GM21423 (cell line): ENCODE measurements around the gene UPK1B.
A peak's percentile ranks its signal among the peaks of the same experiment; 100 is the strongest.
"Not testable (repeated sequence)": the region's sequence is repeated elsewhere in the genome, so short reads cannot be mapped to it uniquely, and the experiment has no call there.

Source experiments
- ATAC-seq: cut with Tn5 transposase; IDR thresholded peaks from one replicate; pipeline ENCODE4 v1.9.1; 2021; ENCODE audit warnings: mild to moderate bottlenecking, moderate library complexity; ENCODE audit not compliant: unreplicated experiment

Gene UPK1B

GRCh38 chr3:119221779-119222320 lies 48.5 kb downstream of the UPK1B start:
- ATAC-seq, result no peak

- no peak for ATAC-seq
Observed at GRCh38 chr3:119222391-119222790, 49.0 kb downstream of the UPK1B start.

GRCh38 chr3:119223511-119223910 lies 50.1 kb downstream of the UPK1B start:
- ATAC-seq, result no peak

- ATAC-seq, result no peak
Observed at GRCh38 chr3:119225121-119225520, 51.7 kb downstream of the UPK1B start.

- no peak for ATAC-seq
Observed at GRCh38 chr3:119227070-119227850, 53.9 kb downstream of the UPK1B start.

- no peak for ATAC-seq
Observed at GRCh38 chr3:119228373-119229145, 55.2 kb downstream of the UPK1B start.

- no peak for ATAC-seq
Observed at GRCh38 chr3:119229190-119229589, 55.8 kb downstream of the UPK1B start.

GRCh38 chr3:119230071-119230470 lies 56.7 kb downstream of the UPK1B start:
- ATAC-seq, result no peak

- no peak for ATAC-seq
Observed at GRCh38 chr3:119230745-119231144, 57.3 kb downstream of the UPK1B start.

- ATAC-seq, result no peak
Observed at GRCh38 chr3:119234610-119235009, 61.2 kb downstream of the UPK1B start.

GRCh38 chr3:119235151-119235550 lies 61.8 kb downstream of the UPK1B start:
- ATAC-seq, result no peak

GRCh38 chr3:119236756-119237155 lies 63.4 kb downstream of the UPK1B start:
- ATAC-seq, result no peak

GRCh38 chr3:119237299-119237698 lies 63.9 kb downstream of the UPK1B start:
- no peak for ATAC-seq

GRCh38 chr3:119238363-119238762 lies 65.0 kb downstream of the UPK1B start:
- no peak for ATAC-seq

GRCh38 chr3:119239206-119239820 lies 65.9 kb downstream of the UPK1B start:
- no peak for ATAC-seq

GRCh38 chr3:119240101-119240590 lies 66.7 kb downstream of the UPK1B start:
- peak; percentile 13 for ATAC-seq

- ATAC-seq, result peak; percentile 87
Observed at GRCh38 chr3:119240591-119241434, 67.4 kb downstream of the UPK1B start, which contains the start of gene B4GALT4. B4GALT4 (minus strand) TSS chr3:119240878; CDS start chr3:119230099, 10,779 bp downstream.

GRCh38 chr3:119242387-119243057 lies 69.1 kb downstream of the UPK1B start:
- ATAC-seq, result not testable (repeated sequence)

GRCh38 chr3:119243058-119243529 lies 69.7 kb downstream of the UPK1B start:
- not testable (repeated sequence) for ATAC-seq
